Left ventricle myocardium inferior (tissue), 1 donor: ENCODE data around the gene CYP4V2. TPM values are rescaled to one million over a fixed set of nuclear protein-coding genes. Genes with fewer than 3 reads are reported as not detected.

Source experiments
- DNase-seq: peaks from one replicate; pipeline ENCODE4 v3.0.0-alpha.2; 2020
- H3K27ac ChIP-seq: fragments of 200-600 bp; replicated peaks from 2 replicates; pipeline ENCODE4 v1.8.0; 2021
- H3K27me3 ChIP-seq: fragments of 200-600 bp; 2 replicates; pipeline ENCODE4 v1.8.0; 2021; ENCODE audit warnings: low read depth
- H3K36me3 ChIP-seq: fragments of 200-600 bp; 2 replicates; pipeline ENCODE4 v1.8.0; 2021
- H3K4me1 ChIP-seq: fragments of 200-600 bp; 2 replicates; pipeline ENCODE4 v1.8.0; 2021
- H3K4me3 ChIP-seq: fragments of 200-600 bp; 2 replicates; pipeline ENCODE4 v1.8.0; 2021; ENCODE audit warnings: mild to moderate bottlenecking, moderate library complexity
- H3K9me3 ChIP-seq: fragments of 200-600 bp; replicated peaks from 2 replicates; pipeline ENCODE4 v1.8.0; 2021
- intact Hi-C: fragments of 100-400 bp; cut with micrococcal nuclease; formaldehyde crosslinking; loops from one replicate; pipeline ENCODE4 v1.11.0; 2022
- long read RNA-seq: library from polyadenylated mRNA; unstranded; transcript quantifications from one replicate; pipeline ENCODE4 v2.0.0, GENCODE V29; 2021
- total RNA-seq: library from RNA; stranded (reverse); fragmentation: NEBNext Ultra II Directional; extraction: Animal tissue kit (Norgen Biotek cat#: 25700); gene quantifications from one replicate; pipeline ENCODE4 v1.2.1, GENCODE V29; 2021
- TF ChIP-seq, protein P1 (sequence below): fragments of 200-600 bp; IDR thresholded peaks from 2 replicates; pipeline ENCODE4 v1.8.0; 2021; ENCODE audit warnings: antibody characterized with exemption, mild to moderate bottlenecking, borderline replicate concordance
- donor health status: DM: no; HTN: yes; CAD: no; lungs with severe emphysema.

CYP4V2 gene
- total RNA-seq: 24.9 TPM
- long read RNA-seq, transcript CYP4V2-201 (11 exons, 2,042 nt): major isoform, 10 of 17 reads
- long read RNA-seq, partial matches to known transcripts: 4 of 17 reads
- long read RNA-seq, other reads (novel, unspliced or antisense): 3 of 17 reads

DNA sequence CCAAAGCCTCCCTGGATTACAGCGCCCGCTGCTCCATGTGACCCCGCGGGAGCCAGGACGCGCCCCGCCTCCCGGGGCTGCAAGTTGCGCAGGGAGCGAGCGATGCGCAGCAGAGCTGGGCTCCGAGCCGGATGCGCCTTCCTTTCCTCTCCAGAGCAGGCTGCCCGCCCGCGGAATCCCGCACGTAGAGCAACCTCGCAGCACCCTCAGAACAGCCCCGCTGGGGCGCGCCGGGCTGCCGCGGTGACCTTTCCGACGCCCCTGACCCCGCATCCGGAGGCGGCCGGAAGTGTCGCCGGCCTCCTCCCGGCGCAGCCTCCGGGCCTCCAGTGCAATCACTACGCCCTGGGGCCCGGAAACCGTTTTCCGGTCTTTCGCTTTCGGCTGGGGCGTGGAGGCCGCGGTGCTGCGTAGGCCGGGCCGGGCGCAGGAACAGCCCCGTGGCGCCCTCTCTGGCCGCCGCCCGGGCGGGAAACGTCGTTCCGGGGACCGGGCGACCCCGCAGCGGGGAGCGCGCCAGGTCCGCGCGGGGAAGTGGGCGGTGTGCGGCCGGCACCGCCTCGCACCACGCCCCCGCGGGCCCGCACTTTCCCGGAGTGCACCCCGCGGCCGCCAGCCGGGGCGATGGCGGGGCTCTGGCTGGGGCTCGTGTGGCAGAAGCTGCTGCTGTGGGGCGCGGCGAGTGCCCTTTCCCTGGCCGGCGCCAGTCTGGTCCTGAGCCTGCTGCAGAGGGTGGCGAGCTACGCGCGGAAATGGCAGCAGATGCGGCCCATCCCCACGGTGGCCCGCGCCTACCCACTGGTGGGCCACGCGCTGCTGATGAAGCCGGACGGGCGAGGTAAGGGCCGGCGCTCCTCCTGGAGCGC lies at the start of gene CYP4V2:
CYP4V2 (plus strand) TSS at position 368 of the 866 bp plus-strand sequence; CDS start at position 625, 257 bp downstream.
- intact Hi-C loops: no loop called here
- DNase-seq: peak; percentile 86
- TF ChIP-seq, protein P1, sequence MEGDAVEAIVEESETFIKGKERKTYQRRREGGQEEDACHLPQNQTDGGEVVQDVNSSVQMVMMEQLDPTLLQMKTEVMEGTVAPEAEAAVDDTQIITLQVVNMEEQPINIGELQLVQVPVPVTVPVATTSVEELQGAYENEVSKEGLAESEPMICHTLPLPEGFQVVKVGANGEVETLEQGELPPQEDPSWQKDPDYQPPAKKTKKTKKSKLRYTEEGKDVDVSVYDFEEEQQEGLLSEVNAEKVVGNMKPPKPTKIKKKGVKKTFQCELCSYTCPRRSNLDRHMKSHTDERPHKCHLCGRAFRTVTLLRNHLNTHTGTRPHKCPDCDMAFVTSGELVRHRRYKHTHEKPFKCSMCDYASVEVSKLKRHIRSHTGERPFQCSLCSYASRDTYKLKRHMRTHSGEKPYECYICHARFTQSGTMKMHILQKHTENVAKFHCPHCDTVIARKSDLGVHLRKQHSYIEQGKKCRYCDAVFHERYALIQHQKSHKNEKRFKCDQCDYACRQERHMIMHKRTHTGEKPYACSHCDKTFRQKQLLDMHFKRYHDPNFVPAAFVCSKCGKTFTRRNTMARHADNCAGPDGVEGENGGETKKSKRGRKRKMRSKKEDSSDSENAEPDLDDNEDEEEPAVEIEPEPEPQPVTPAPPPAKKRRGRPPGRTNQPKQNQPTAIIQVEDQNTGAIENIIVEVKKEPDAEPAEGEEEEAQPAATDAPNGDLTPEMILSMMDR: peak; percentile 60

DNA sequence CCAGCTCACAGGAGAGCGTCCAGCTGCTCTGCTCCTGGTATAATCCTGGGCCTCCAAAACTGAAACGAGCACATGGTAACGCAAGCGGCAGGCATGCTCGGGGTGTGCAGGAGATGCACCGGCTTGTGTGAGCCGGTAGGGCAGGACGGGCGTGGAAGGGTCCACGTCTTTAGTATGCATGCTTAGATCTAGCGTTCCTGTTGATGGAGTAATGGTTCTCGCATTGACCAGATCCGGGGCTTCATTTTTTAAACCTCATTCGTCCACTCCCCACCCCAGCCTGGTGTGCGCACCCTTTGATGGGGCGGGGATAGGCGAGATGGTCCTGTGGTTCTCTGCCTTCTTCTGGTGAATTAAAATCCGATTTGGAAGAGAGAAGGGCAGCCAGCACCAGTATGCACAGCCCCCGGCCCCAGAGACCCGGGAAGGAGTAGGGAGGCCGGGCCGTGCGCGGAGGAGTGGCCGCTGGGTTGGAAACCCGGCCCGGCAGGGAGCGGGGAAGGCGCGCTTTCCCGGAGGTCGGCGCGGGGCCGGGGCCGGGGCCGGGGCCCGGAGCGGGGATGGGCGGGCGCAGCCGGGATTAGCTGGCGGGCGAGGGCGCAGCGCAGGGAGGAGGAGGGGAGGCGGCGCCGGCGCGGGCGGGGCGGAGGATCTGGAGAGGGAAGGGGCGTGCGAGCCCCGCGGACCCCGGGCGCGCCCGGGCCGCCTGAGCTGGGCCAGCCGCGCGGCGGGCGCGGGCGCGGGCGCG lies 47.0 kb upstream of the CYP4V2 start:
- peak overlapping the region; percentile 76 for H3K4me3 ChIP-seq
- no peaks in the 10 kb centered on the region for H3K9me3 ChIP-seq
- intact Hi-C loops: no loop called here
- peak; percentile 65 for DNase-seq
- H3K4me1 ChIP-seq: peaks cover 22% of the 10 kb centered on the region
- H3K36me3 ChIP-seq: no peaks in the 10 kb centered on the region
- TF ChIP-seq, protein P1: peak; percentile 43
- H3K27ac ChIP-seq: peak overlapping the region; percentile 85
- H3K27me3 ChIP-seq: no peaks in the 10 kb centered on the region

More for the DNA sequence above, at the start of gene CYP4V2:
- Histone ChIP-seq H3K27me3 (no peaks in the 10 kb centered on the region), H3K36me3 (peaks cover 15% of the 10 kb centered on the region), H3K9me3 (no peaks in the 10 kb centered on the region), H3K27ac (peak within 1 kb of the TSS; percentile 95), H3K4me3 (peak within 1 kb of the TSS; percentile 82), H3K4me1 (peaks cover 57% of the 10 kb centered on the region)

DNA sequence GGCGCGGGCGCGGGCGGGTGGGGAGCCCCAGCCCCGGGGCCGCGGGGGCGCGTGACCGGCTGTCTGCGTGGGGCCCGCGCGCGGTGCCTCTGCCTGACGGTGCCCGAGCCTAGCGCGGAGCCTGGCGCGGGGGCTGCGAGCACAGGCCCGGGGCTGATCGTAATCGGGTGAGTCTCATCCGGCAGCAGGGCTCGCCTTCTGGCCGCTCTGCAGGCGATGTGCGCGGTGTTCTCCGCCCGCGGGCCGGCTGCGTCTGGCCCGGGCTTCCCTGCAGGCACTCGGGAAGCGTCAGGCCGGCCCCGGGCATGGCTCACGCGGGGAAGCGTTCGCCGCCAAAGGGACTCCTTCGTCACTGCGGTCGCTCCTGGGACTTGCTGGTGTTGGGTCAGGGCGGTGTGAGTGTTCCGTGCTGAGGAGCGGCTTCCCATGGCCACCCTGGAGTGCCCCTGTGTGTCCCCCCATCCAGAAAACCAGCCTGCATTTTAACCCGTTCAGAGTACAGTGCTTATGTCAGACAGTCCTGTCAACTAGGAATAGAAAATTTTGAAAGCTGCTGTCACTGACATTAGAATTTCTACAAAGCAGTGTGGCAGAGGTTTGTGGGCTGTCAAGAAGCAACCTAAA lies 46.3 kb upstream of the CYP4V2 start:
- Histone ChIP-seq H3K27ac (peak overlapping the region; percentile 85), H3K9me3 (no peaks in the 10 kb centered on the region), H3K27me3 (no peaks in the 10 kb centered on the region), H3K4me3 (peak overlapping the region; percentile 76), H3K4me1 (peaks cover 26% of the 10 kb centered on the region), H3K36me3 (no peaks in the 10 kb centered on the region)
- TF ChIP-seq, protein P1: no peak
- intact Hi-C loops: no loop called here
- DNase-seq: peak; percentile 53

DNA sequence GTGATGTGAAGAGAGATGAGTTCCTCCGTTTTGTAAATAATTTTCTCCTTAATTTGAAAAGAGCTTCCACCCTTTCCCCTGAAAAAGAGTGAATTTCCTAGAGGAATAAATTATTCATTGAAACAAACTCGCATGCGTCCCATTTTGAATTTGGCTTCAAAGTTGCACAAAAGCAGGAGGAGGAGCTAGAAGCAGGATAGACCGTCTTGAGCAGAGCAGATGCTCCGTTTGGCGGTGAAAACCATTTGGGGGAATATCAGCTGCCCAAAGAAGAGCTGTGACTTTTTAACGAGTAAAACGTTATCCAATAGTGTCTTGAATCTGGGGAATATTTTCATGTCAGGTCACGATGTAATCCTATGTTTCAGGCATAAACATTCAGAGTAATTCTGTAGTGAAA lies 44.9 kb upstream of the CYP4V2 start:
- Histone ChIP-seq H3K36me3 (no peaks in the 10 kb centered on the region), H3K27me3 (no peaks in the 10 kb centered on the region), H3K4me1 (peaks cover 26% of the 10 kb centered on the region), H3K4me3 (no peak overlapping the region), H3K27ac (no peak overlapping the region), H3K9me3 (no peaks in the 10 kb centered on the region)
- intact Hi-C loops: no loop called here
- TF ChIP-seq, protein P1: no peak
- DNase-seq: no peak

DNA sequence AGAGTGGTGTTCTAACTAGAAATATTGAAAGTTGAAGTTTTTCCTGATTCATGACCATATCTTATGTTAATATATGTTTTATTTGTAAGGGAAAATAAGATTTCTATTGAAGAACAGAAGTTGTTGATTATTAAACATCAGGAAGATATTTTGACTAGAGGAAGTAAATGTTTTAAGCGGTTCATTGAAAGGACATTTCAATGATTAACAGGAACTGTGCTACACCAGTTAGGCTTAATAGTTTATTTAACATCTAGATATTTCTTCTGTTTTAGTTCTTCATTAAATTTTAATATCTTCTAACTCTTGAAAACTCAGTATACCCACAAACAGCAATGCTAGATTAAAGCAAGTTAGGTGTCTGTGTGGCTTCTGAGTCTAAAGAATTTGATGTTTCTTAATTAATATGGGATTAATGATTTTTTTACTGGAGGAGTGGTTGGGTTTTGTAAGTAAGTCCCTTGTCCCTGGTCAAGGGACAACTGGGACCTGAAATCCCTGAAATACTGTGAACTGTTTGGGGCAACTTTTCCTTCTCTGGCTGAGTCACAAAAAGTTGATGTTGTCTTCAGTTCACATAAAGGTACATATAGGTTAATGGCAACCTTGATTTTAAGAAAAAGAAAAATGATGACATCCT lies 42.9 kb upstream of the CYP4V2 start:
- Histone ChIP-seq H3K9me3 (no peaks in the 10 kb centered on the region), H3K36me3 (peaks cover 5% of the 10 kb centered on the region), H3K4me3 (no peak overlapping the region), H3K27me3 (no peaks in the 10 kb centered on the region), H3K4me1 (peaks cover 26% of the 10 kb centered on the region), H3K27ac (no peak overlapping the region)
- intact Hi-C loops: no loop called here
- no peak for DNase-seq
- TF ChIP-seq, protein P1: no peak
